NB4 (cell line): ENCODE results near the gene MRRF.

Experiments
- POLR2A ChIP-seq: IDR thresholded peaks from 2 replicates; pipeline ENCODE4 v1.6.1; 2011; ENCODE audit warnings: mild to moderate bottlenecking; ENCODE audit not compliant: insufficient read length; ENCODE audit errors: extremely low read depth
- TF ChIP-seq, protein P1 (sequence below): IDR thresholded peaks from one replicate; pipeline ENCODE4 v1.5.1; 2012; ENCODE audit warnings: low read depth, low read length
- TF ChIP-seq, protein P2 (sequence below): IDR thresholded peaks from 2 replicates; pipeline ENCODE4 v1.6.1; 2011; ENCODE audit warnings: low read depth, low read length

DNA sequence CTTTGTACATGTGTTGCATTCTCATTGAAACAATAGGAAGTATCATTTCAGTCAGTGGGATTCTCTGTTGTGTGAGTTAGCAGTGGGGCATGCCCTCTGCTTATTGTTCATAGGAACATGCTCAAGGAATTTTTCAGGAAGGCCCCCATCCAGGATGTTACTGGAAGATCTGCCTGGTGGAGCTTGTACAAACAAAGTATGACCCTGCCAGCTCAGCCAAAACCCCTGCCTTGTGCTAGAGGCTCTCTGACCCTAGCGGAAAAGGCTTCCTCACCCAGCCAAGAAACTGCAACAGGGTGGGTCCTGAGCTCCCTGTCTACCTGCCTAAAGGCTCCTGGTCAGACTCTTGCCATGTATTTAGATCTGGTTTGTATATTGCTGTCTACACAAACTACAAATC, 43.2 kb downstream of the MRRF start:
- TF ChIP-seq, protein P1, sequence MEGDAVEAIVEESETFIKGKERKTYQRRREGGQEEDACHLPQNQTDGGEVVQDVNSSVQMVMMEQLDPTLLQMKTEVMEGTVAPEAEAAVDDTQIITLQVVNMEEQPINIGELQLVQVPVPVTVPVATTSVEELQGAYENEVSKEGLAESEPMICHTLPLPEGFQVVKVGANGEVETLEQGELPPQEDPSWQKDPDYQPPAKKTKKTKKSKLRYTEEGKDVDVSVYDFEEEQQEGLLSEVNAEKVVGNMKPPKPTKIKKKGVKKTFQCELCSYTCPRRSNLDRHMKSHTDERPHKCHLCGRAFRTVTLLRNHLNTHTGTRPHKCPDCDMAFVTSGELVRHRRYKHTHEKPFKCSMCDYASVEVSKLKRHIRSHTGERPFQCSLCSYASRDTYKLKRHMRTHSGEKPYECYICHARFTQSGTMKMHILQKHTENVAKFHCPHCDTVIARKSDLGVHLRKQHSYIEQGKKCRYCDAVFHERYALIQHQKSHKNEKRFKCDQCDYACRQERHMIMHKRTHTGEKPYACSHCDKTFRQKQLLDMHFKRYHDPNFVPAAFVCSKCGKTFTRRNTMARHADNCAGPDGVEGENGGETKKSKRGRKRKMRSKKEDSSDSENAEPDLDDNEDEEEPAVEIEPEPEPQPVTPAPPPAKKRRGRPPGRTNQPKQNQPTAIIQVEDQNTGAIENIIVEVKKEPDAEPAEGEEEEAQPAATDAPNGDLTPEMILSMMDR = no peak
- no peak for TF ChIP-seq POLR2A
- TF ChIP-seq, protein P2, sequence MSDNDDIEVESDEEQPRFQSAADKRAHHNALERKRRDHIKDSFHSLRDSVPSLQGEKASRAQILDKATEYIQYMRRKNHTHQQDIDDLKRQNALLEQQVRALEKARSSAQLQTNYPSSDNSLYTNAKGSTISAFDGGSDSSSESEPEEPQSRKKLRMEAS = no peak
